H4 (cell line): ENCODE measurements around the gene ANKRD10. TPM values are rescaled to one million over a fixed set of nuclear protein-coding genes. Genes with fewer than 3 reads are reported as not detected.
"Not testable (repeated sequence)": the region's sequence is repeated elsewhere in the genome, so short reads cannot be mapped to it uniquely, and the experiment has no call there.

Experiments
- DNase-seq: peaks from one replicate; pipeline ENCODE4 v3.0.0-alpha.2; 2015; ENCODE audit warnings: low spot score
- total RNA-seq: library from RNA; depleted of rRNA; stranded (reverse); fragments of >200 nt; shearing (Covaris generic); gene quantifications from 2 replicates; pipeline ENCODE4 v1.2.3, GENCODE V29; 2014

ANKRD10 gene
- total RNA-seq, 1 experiment from 2014 or later: 45.6 TPM

DNA sequence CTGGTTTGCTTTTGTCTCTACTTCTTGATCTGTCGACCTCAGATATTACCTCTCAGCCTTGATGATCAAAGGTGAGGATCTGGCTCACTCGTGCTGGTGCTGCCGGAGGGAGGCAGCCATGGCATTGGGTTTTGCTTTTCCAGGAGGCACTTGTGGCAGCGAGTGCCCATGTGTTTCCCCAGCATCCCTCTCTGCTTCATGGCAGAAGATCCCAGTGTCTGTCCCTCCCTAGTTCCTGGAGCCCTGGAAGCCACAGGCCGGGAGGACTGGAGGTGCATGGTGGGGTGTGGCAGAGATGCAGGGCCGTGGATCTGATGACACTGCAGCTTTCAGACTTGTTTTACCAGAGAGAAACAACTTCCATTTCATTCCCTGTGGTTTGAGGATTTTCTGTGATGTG, 47.5 kb downstream of the ANKRD10 start:
- DNase-seq: no peak

DNA sequence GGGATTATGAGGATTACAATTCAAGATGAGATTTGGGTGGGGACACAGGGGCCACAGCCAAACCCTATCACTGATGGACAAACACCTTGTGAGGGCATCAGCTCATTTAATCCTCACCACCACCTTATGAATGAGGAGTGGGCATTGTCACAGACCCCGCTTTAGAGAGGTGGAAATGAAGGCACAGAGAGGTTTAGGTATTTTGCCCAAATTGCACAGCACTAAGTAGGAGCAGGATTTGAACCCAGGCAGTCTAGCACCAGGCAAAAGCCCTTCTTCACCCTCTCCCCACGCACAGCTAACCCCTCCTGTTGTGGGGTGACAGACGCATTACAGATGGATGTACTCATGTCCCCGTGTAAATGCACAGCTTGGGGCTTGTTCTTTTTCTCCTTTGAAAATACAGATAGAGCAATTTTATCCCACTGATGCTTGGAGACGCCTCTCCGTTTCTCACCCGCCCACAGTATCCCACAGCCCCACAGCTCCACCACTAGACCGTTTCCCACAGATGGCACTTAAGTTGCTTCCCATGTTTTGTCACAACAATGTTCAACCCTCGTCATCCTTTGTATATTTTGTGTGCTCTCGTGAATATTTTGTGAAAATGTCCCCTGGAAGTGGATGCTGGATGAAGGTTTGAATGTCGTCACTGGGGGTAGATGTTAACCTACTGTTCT, 48.2 kb downstream of the ANKRD10 start:
- DNase-seq: no peak

DNA sequence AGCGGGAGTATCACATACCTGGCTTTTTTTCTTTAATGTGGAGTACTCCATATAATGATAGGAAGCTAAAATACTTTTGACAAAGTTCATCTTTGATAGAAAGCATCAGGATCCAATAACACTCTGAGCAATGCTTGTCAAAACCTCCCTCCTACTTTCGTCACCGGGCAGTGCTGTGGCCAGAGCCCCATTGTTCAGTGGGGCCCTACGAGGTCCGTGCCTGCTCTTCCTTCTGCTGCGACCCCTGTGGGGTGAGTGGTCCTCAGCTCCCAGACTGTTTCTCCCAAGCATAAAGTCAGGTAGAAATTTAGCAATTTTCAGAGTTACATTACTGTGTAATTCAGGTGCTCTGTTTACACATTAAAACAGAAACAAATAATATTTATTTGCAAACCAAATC, 51.2 kb downstream of the ANKRD10 start:
- no peak for DNase-seq

DNA sequence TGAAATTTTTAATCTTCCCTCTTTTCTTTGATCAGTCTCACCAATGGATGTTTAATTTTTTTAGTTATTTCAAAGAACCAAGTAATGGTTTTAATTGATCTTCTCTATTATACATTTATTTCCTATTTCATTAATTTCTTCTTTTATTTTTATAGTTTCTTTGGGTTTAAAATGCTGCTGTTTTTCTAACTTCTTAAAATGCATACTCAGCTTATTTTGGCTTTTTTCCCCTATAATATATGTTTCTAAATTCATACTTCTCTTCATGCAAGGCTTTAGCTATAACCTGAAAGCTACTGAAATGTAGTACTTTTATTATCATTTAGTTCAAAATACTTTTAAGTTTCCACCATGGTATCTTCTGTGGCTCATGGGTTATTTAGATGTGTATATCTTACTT, 53.9 kb downstream of the ANKRD10 start:
- DNase-seq: no peak

DNA sequence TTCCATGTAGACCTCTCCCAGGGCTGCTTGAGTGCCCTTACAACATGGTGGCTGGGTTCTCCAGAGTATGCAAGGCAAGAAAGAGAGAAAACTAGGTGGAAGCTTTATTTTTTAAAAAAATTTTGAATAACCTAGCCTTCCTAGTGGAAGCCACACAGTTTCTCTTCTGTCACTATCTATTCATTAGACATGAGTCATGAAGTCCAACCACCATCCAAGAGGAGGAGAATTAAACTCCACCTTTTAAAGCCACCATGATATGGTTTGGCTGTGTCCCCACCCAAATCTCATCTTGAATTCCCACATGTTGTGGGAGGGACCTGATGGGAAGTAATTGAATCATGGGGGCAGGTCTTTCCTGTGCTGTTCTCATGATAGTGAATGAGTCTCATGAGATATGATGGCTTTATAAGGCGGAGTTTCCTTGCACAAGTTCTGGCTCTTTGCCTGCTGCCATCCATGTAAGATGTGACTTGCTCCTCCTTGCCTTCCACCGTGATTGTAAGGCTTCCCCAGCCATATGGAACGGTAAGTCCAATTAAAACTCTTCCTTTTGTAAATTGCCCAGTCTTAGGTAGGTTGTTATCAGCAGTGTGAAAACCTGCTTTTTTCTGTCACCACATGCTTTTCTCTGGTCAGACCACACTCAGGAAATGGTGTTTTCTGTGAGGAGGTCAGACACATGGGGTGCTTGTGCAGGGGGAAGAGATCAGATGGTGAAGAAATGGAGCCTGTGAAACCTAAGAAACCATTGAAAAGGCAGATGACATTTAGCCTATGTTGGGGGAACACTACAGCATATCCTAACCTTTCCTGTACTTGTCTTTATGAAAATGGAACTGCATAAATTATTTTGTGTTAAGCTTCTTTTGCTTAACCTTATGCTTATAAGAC, 57.7 kb downstream of the ANKRD10 start:
- DNase-seq: no peak

DNA sequence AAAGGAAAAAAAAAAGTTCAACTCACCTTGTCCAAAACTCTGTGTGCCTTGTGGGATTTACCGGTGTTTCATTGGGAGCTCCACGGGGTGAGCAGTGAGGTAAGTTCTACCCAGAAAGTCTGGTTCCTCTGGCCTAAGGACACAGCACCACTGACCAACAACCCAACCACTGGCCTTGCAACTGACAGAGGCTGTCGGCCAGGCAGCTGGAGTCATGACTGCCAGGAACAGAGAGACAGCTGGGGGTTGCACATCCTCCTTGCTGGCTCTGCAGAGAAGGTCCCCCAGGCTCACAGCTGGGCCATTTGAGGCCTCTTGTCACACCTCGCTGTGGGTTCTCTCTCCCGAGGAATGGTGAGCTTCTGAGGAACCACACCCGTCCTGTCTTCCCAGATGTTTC, 59.5 kb downstream of the ANKRD10 start:
- no peak for DNase-seq

DNA sequence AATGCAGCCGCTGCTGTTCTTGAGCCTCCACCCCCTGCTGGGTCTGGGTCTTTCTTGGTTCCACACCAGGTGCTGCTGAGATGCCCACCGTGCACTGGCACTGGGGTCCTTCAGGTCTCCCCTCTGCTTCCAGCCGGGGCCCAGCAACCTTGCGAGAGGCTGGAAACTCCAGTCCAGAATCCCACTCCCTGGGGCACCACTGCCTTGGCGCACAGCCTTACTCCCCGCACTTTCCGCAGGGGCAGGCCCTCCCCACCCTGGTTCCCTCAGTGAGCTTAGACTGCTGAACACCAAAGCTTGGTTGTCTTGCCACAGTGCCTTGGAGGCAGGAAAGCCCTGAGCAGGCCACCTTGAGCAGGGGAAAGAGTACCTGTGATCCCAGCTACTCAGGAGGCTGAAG, 60.0 kb downstream of the ANKRD10 start:
- DNase-seq: no peak

DNA sequence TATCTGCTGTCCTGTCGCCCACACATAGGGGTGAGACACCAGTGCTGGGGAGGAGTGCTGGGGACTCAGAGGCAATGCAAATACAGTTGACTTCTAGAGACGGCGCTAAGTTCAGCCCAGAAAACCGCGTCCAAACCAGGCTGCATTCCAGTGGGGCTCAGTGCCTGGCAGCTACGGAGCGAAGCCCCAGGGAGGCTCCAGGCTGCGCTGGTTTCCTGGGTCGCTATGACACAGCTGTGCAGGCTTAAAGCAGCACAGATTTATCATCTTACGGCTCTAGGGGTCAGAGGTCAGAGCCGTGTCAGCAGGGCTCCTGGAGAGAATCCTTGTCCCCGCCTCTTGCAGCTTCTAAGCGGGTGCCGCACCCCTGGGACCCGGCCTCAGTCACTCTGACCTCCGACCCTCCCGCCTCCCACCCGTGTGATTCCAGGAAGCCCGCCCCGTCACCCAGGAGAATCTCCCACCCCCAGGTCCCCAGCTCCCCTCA, 61.6 kb downstream of the ANKRD10 start:
- no peak for DNase-seq

DNA sequence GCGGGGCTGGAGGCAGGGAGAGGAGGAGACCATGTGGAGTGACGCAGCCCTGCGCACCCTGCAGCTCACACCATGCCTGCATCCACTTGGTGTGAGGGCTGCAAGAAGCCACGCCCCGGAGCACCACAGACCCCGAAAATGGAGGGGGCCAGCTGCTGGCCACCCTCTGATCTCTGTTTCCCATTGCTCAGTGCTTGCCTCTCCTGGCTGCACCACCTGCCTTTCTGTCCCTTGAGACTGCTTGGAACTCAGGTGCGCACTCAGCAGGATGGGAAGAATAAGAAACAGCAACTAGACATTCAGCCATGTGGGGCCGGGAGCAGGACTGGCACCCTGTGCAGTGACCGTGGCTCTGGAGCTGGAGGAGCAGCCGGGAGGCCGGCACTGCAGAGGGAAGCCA, 64.0 kb downstream of the ANKRD10 start:
- DNase-seq: no peak

DNA sequence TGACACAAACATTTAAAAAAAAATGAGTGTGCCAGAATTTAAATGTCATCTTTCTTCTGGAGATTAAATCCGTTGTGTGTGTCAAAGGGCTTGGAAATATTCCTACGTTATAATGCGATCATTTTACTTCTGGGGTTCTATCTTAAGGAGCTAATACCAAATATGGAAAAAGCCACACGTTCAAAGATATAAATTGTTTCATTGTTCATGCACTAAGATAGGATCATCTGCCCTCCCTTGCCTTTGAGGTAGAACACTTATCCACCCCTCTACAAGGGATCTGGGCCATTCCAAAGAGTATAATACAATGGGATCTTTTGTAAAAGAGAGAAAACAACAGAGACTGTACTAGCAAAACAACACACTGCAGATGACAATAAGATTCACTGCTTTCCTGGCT, 64.9 kb downstream of the ANKRD10 start:
- DNase-seq: no peak

DNA sequence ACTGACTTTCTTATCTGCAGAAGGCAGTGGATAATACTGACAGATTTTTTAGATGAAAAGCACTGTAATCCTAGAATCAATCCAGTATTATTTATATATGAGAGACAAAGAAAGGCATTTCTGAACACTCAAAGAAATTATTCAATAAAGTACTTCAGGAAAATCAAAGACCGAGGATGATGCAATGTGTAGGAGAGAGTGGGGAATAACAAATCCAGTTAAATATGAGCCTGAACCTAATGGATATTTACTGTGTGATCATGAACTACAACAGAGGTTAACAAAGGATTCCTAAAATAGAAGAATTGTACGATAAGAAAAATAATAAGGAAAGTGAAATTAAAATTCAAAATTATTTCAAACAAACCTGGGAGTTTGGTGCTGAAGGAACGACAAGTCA, 69.3 kb downstream of the ANKRD10 start:
- no peak for DNase-seq

DNA sequence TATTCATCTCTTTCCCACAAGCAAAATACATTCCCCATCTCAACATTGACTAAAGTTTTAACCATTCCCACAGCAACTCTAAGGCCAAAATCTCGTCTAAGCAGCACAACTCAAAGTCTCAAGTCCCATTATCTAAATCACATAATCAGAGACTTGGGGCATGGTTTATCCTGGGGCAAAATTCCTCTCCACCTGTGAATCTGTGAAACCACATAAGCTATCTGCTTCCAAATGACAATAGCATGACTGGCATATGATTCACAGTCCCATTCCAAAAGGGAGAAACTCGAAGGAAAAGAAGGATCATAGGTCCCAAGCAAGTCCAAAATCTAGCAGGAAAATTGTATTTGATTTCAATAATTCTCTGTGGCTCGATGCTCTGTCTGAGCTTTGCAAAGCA, 73.0 kb downstream of the ANKRD10 start:
- no peak for DNase-seq

DNA sequence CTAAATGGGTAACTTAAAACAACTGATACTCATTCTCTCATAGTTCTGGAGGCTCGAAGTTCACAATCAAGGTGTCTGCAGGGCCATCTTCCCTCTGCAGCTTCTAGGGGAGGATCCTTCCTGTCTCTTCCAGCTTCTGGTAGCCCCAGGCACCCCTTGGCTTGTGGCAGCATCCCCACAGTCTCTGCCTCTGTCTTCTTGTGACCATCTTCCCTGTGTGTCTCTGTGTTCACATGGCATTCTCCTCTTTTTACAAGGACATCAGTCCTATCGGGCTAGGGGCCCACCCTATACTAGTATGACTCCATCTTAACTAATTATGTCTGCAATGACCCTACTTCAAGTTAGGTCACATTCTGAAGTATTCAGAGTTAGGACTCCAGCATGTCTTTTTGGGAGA, 73.5 kb downstream of the ANKRD10 start:
- no peak for DNase-seq

DNA sequence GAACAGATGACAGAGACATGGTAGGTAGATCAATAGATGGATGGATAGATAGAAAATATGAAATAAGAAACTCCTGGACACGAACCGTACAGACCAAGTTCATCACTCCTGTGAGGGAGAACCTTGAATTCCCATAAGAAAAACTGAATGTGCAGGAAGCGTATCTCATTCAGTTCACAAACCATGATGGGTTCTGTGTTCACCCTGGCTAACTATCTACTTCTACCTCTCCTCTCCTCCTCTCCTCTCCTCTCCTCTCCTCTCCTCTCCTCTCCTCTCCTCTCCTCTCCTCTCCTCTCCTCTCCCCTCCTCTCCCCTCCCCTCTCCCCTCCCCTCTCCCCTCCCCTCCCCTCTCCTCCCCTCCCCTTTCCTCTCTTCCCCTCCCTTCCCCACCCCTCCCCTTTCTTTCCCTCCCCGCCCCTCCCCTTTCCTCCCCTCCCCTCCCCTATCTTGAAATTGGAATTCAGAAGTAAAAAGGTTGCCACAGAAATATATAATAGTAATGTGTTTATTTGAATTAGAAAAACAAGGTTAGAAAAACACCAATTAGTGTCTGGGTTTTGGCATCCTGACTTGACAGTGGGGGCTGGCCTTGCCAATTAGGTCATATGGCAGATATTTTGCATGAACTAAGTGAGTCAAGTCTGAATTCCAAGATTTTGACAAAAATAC, 75.9 kb downstream of the ANKRD10 start:
- DNase-seq: no peak

DNA sequence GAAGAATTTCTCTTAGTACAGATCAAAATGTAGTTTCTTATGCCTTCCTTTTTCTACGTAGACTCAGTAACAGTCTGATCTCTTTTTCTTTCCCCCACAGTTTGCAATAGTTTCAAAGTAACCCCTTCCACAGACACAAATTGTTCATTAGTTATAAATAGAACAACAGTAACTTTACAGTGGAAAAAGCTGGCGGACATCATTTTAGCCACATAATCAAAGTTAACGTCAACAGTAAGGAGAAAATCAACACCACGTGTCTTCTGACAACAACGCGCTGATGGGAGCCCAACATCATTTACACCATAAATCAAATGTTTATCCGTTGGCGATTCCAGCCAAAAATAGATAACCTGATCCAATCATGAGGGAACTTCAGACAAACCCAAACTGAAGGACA, 76.8 kb downstream of the ANKRD10 start:
- DNase-seq: no peak

DNA sequence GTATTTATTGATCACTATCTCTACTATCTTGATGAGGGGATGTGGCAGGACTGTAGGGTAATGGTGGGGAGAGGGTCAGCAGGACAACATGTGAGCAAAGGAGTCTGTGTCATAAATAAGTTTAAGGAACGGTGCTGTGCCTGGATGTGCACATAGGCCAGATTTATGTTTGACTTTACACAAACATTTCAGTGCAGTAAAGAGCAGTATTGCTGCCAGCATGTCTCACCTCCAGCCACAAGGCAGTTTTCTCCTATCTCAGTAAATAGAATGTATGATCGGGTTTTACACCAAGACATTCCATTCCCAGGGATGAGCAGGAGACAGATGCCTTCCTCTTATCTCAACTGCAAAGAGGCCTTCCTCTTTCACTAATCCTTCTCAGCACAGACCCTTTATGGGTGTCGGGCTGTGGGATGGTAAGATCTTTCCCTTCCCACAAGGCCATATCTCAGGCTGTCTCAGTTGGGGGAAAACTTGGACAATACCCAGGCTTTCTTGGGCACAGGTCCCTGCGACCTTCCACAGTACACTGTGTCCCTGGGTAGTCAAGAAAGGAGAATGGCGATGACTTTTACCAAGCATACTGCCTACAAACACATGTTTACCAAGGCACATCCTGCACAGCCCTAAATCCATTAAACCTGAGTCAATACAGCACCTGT, 77.3 kb downstream of the ANKRD10 start:
- DNase-seq: not testable (repeated sequence)

DNA sequence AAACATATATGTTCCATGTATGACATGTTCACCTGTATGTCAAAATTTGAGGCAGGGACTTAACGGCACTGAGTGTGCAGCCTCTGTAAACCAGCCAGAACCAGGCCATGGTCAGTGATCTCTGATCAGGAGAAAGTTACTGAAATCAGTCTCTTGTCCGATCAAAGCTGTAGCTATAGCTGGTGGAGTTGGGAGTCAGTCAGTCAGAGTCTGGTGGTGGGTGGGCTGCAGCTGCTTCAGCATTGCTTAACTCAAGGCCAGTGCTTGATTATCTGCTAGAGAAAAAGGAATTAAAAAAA, 78.3 kb downstream of the ANKRD10 start:
- no peak for DNase-seq

DNA sequence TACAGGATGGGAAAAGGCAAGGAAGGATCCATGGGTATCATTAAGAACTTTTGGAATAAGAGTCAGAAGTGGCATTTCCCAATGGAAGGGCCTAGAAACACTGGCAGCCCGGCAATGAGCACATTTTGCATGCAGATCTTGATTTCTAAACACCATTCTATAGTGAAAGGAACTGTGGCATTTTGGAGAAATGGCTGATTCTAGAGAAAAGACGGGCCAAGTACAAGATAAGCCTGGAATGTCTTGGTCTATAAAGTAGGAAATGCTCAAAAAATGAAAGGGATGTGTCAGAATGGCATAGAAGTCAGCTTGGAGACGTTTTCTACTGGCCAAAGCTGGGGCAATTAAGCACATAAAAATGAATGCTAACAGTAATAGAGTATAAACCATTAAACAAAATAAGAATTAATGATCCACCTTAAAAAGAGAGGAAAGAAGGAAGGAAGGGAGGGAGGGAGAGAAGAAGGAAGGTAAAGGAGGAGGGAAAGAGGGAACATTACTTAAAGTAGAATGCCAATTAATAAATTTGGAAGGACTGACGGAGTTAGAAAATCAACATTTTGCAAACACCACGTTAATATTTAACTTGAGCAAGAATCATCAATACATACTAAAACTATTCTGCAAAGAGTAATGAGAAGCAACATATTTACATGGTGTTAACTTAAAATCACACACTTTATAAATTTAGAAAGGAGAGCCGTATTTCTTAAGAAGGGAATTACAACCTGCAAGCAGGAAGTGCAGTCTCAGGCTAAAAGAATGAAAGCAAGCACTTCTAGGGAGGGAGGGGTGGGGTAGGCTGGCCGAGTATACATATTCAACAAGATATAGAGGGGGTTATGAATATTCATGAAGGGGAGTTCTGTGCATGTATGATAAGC, 78.9 kb downstream of the ANKRD10 start:
- DNase-seq: no peak

DNA sequence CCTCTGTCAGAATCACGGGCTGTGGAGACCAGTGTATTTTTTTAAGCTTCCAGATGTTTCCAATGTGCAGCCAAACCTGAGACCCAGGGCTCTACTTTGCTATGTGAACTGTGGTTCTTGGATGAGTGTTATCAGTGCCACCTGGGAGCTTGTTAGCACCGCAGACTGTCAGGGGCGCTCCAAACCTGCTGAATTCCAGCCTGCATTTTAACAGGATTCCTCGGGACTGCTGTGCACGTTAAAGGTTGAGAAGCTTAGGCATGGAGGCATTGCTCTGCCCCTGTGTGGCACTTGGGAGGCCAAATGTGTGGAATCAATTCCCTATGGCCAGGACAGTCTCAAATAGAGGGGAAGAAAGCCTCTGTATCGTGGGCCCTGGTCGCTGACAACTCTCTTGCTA, 80.3 kb downstream of the ANKRD10 start:
- DNase-seq: no peak

DNA sequence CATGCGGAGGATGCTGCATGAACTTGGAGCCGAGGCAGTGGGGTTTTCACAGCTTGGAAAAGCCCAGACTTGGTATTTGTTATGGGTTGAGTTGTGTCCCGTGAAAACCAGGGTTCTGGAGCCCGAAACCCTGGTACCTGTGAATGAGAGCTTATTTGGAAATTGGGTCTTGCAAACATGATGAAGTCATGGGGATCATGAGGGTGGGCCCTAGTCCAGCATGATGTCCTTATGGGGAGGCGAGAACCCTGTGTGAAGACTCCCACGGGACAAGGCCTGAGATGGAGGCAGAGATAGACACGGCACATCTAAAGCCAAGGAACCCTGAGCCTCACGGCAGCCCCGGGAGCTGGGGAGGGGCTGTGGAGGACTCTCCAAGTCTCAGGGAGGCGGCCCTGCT, 82.3 kb downstream of the ANKRD10 start:
- no peak for DNase-seq

DNA sequence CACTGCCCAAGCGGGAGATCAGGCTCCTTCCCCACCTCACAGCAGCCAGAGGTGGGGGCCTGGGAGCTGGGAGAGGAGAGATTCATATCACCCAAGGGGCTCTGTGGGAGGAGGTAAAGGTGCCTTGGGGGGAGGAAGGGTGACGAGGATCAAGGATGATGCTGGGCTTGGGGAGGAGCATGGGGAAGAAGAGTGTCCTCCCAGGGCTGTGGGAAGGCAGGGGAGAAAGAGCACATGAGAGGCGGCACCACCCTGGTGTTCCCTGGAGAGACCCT, 82.7 kb downstream of the ANKRD10 start:
- no peak for DNase-seq
